ENCODE data around the gene C1orf198. TPM values are rescaled to one million over a fixed set of nuclear protein-coding genes. Genes with fewer than 3 reads are reported as not detected.
A peak's percentile ranks its signal among the peaks of the same experiment; 100 is the strongest.

C1orf198 gene
- total and polyA plus RNA-seq, 5 experiments from 2014 or later, result 5.5 to 8.9 (median 7.0) TPM

GRCh38 chr1:230823426-230823825 is 44.9 kb downstream of the C1orf198 start:
- DNase-seq, result no peak
- Mint-ChIP-seq H3K9me3 (no peaks in the 10 kb centered on the region), H3K4me1 (peaks cover 0 to 2% (median 0%) of the 10 kb centered on the region in 4 donors), H3K36me3 (no peaks in the 10 kb centered on the region), H3K27ac (no peak overlapping the region), H3K4me3 (no peak overlapping the region), H3K27me3 (peaks cover 4 to 34% (median 18%) of the 10 kb centered on the region in 5 donors)
- no peak for ATAC-seq
- POLR2A ChIA-PET, result no interaction called here

GRCh38 chr1:230822092-230822581 is 46.2 kb downstream of the C1orf198 start:
- ATAC-seq (no peak), DNase-seq (no peak)
- POLR2A ChIA-PET, result no interaction called here
- H3K4me1 Mint-ChIP-seq, result peaks cover 0 to 2% (median 0%) of the 10 kb centered on the region in 4 donors
- H3K9me3 Mint-ChIP-seq, result no peaks in the 10 kb centered on the region
- no peaks in the 10 kb centered on the region for H3K36me3 Mint-ChIP-seq
- H3K27ac Mint-ChIP-seq, result no peak overlapping the region
- H3K27me3 Mint-ChIP-seq, result peaks cover 5 to 47% (median 25%) of the 10 kb centered on the region in 5 donors
- H3K4me3 Mint-ChIP-seq, result no peak overlapping the region

- H3K36me3 Mint-ChIP-seq, result no peaks in the 10 kb centered on the region
Measured at GRCh38 chr1:230821346-230821745, 47.0 kb downstream of the C1orf198 start.

DNA sequence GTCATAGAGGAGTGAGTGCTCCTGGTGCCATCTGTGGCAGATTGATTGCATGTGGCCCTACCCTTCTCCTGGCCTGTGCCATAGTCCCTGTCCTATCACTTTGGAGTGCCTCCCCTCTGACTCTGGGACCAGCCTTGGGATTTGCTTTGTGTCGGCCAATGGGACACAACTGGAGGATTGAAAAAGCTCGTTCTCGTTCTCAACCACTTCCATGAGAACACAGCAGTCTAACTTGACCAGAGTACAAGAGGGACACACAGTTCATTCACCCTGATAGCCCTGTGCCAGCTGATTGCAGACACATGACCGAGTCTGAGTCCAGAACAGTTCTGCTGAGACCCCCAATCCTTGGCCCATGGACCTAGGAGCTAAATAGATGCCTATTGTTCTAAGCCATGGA is 47.8 kb downstream of the C1orf198 start:
- Mint-ChIP-seq H3K27me3 (peaks cover 5 to 47% (median 26%) of the 10 kb centered on the region in 5 donors), H3K36me3 (peaks cover 0 to 1% (median 0%) of the 10 kb centered on the region in 3 donors), H3K4me1 (peaks cover 0 to 2% (median 0%) of the 10 kb centered on the region in 4 donors), H3K4me3 (no peak overlapping the region), H3K27ac (no peak overlapping the region), H3K9me3 (peaks cover 0 to 1% (median 0%) of the 10 kb centered on the region in 9 donors)
- ATAC-seq (no peak), DNase-seq (no peak)
- POLR2A ChIA-PET, result no interaction called here

More at GRCh38 chr1:230821346-230821745, 47.0 kb downstream of the C1orf198 start:
- Mint-ChIP-seq H3K27me3 (peaks cover 5 to 50% (median 25%) of the 10 kb centered on the region in 5 donors), H3K4me3 (no peak overlapping the region), H3K4me1 (peaks cover 0 to 2% (median 0%) of the 10 kb centered on the region in 4 donors), H3K9me3 (no peaks in the 10 kb centered on the region), H3K27ac (peak overlapping the region in 1 of 10 donors; percentile 45)
- POLR2A ChIA-PET, result no interaction called here
- no peak for ATAC-seq
- DNase-seq, result no peak

GRCh38 chr1:230819976-230820375 is 48.3 kb downstream of the C1orf198 start:
- no peak for ATAC-seq
- POLR2A ChIA-PET, result no interaction called here
- Mint-ChIP-seq H3K36me3 (peaks cover 0 to 7% (median 0%) of the 10 kb centered on the region in 3 donors), H3K4me3 (no peak overlapping the region), H3K4me1 (peaks cover 0 to 2% (median 0%) of the 10 kb centered on the region in 4 donors), H3K9me3 (peaks cover 0 to 7% (median 0%) of the 10 kb centered on the region in 9 donors), H3K27me3 (peaks cover 4 to 50% (median 30%) of the 10 kb centered on the region in 5 donors), H3K27ac (no peak overlapping the region)
- no peak for DNase-seq

- DNase-seq (no peak), ATAC-seq (no peak)
- Mint-ChIP-seq H3K4me1 (no peaks in the 10 kb centered on the region), H3K27ac (no peak overlapping the region), H3K9me3 (peaks cover 0 to 14% (median 3%) of the 10 kb centered on the region in 9 donors), H3K27me3 (peaks cover 4 to 53% (median 30%) of the 10 kb centered on the region in 5 donors), H3K4me3 (no peak overlapping the region), H3K36me3 (peaks cover 0 to 15% (median 0%) of the 10 kb centered on the region in 3 donors)
- POLR2A ChIA-PET, result no interaction called here
Measured at GRCh38 chr1:230818901-230819300, 49.4 kb downstream of the C1orf198 start.

DNA sequence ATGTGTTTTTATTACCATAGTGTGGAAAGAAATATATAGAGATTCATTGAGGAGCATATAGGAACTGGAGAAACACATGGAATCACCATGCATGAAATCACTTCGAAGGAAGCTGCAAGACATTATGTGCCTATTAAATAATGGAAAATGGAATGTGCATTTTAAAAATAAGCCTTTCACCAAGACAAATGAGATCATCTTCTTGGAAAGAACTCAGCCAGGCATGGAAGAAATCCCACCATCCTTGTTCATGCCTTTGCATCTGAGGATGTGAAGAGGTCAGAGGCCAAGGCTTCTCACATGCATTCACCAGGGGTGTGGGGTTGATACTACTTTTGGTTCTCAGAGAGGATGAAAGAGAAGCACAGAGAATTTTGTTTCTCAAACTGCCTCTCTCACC is 50.0 kb downstream of the C1orf198 start:
- H3K27ac Mint-ChIP-seq, result no peak overlapping the region
- no peaks in the 10 kb centered on the region for H3K4me1 Mint-ChIP-seq
- H3K36me3 Mint-ChIP-seq, result peaks cover 0 to 21% (median 0%) of the 10 kb centered on the region in 3 donors
- H3K27me3 Mint-ChIP-seq, result peaks cover 4 to 53% (median 30%) of the 10 kb centered on the region in 5 donors
- no peak for DNase-seq
- ATAC-seq, result no peak
- POLR2A ChIA-PET, result no interaction called here
- no peak overlapping the region for H3K4me3 Mint-ChIP-seq
- H3K9me3 Mint-ChIP-seq, result peaks cover under 1 to 15% (median 8%) of the 10 kb centered on the region in 9 donors

- ATAC-seq, result no peak
- peaks cover 10 to 35% (median 22%) of the 10 kb centered on the region in 9 donors for H3K9me3 Mint-ChIP-seq
- H3K27ac Mint-ChIP-seq, result no peak overlapping the region
- no peak for DNase-seq
- no peaks in the 10 kb centered on the region for H3K4me1 Mint-ChIP-seq
- peaks cover 0 to 33% (median 5%) of the 10 kb centered on the region in 3 donors for H3K36me3 Mint-ChIP-seq
- peaks cover 2 to 43% (median 23%) of the 10 kb centered on the region in 5 donors for H3K27me3 Mint-ChIP-seq
- POLR2A ChIA-PET, result no interaction called here
- H3K4me3 Mint-ChIP-seq, result no peak overlapping the region
Measured at GRCh38 chr1:230816018-230816417, 52.3 kb downstream of the C1orf198 start.

DNA sequence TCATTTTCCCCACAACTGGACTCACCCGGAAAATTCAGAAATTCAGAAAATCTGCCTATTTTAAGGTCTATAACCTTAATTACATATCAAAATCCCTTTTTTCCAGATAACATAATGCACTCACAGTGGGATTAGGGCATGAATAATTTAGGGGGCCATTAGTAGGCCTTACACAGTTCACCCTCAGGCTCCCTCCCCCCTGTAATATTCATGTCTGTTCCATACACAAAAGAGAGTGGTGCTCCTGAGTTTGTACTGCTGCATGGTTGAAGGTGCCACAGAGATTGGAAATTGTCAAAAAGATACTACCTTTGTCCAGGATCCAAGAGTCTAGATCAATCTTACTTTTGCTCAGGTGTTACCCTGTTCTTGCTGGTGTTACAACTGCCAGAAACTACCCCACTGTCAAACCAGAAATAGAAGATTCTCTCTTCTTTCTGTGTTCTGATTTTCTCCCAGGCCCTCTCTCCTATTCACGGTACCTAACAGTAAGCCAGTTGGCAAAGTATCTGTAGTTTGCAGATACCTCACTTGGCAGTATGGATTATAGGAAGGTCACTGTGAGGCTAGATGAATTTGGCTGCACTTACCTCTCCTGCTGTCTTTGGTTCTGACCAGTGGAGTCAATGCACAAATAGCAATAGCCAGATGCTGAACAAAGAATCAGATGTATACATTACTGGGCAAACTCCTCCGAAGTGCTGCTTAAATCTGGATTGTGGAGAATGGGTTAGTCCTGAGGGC is 53.2 kb downstream of the C1orf198 start:
- H3K4me3 Mint-ChIP-seq, result no peak overlapping the region
- peaks cover 2 to 36% (median 19%) of the 10 kb centered on the region in 5 donors for H3K27me3 Mint-ChIP-seq
- peaks cover 10 to 35% (median 22%) of the 10 kb centered on the region in 9 donors for H3K9me3 Mint-ChIP-seq
- DNase-seq (no peak), ATAC-seq (no peak)
- H3K4me1 Mint-ChIP-seq, result no peaks in the 10 kb centered on the region
- peaks cover 0 to 33% (median 5%) of the 10 kb centered on the region in 3 donors for H3K36me3 Mint-ChIP-seq
- H3K27ac Mint-ChIP-seq, result no peak overlapping the region
- POLR2A ChIA-PET, result no interaction called here

DNA sequence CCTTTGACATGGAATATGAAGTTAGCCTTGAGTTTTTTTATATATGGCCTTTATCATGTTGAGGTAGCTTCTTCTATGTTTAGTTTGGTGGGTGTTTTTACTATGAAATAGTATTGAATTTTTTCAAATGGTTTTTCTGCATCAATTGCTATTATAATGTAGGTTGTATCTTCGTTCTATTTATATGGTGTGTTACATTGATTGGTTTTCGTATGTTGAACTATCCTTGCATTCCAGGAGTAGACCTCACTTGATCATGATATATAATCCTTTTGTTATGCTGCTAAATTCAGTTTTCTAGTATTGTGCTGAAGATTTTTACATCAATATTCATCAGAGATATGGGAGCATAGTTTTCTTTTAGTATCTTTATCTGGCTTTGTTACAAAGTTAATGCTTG is 55.8 kb downstream of the C1orf198 start:
- POLR2A ChIA-PET, result no interaction called here
- no peak overlapping the region for H3K4me3 Mint-ChIP-seq
- H3K27ac Mint-ChIP-seq, result no peak overlapping the region
- DNase-seq (no peak), ATAC-seq (no peak)
- H3K36me3 Mint-ChIP-seq, result peaks cover 0 to 33% (median 5%) of the 10 kb centered on the region in 3 donors
- peaks cover 10 to 35% (median 22%) of the 10 kb centered on the region in 9 donors for H3K9me3 Mint-ChIP-seq
- H3K27me3 Mint-ChIP-seq, result peaks cover 0 to 20% (median 9%) of the 10 kb centered on the region in 5 donors
- no peaks in the 10 kb centered on the region for H3K4me1 Mint-ChIP-seq

DNA sequence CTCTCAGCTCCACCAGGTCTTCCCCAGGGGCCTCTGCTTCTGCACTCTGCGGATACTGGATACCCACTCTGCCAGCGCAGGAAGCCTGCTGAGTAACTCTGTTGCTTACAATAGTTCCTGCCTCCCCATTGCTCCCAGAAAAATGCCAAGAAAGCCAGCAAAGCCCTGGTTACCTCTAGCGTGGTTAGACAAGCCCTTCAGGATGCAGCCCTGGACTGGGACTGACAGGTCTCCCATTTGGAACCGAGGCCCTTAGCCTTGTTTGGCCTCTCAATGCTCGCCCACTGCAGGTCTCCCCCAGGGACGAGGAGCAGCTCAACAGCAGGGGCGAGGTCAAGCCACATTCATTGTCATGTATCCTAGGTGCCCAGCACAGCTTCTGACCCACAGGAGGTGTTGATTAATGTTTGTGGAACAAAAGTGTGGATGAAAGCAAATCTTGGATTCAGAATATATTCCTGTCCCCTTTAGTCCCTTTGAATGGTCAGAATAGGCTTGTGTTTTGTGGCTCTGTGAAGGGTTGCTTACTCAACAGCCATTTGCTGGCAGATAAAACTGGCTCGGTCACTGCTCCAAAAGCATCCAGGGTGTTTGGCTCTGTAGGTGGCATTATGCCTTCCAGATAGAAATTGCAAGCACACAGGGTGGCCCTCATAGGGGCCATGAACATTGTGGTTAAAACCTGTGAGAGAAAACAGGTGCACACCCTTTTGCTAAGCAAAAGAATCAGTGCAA is 58.9 kb downstream of the C1orf198 start:
- Mint-ChIP-seq H3K36me3 (peaks cover 0 to 27% (median 5%) of the 10 kb centered on the region in 3 donors), H3K9me3 (peaks cover 13 to 41% (median 23%) of the 10 kb centered on the region in 9 donors), H3K27me3 (peaks cover 0 to 8% (median 0%) of the 10 kb centered on the region in 5 donors), H3K4me3 (no peak overlapping the region), H3K27ac (no peak overlapping the region), H3K4me1 (no peaks in the 10 kb centered on the region)
- no peak for ATAC-seq
- no peak for DNase-seq
- POLR2A ChIA-PET, result no interaction called here

DNA sequence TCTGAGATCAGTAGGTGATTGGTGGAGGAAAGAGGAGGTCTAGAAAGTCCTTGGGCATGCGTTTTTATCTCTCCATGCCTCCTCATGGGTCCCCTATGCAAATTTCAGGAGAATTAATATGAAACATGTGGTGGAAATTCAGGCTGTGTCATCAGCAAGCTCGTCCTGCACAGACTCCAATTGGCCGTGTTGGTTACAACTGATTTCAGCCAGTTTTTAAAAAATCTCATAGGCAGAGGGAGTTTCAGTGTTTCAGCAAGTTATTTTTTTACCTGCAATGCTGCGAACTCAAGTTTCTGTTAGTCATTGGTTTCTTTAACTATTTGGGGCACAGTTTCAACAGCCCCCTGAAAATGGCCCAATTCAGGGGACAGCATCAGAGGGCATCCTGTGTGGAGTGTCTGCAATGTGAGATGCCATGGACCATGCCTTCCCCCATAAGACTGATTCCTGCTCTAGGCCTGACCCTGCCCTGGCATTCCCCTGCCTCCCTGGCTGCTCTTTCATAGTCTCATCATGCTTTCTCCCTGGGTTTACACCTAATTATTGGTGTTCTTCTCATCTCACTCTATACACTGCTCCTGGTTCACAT is 59.9 kb downstream of the C1orf198 start:
- Mint-ChIP-seq H3K27ac (no peak overlapping the region), H3K27me3 (peaks cover 0 to 6% (median 1%) of the 10 kb centered on the region in 5 donors), H3K36me3 (peaks cover 0 to 19% (median 5%) of the 10 kb centered on the region in 3 donors), H3K4me3 (no peak overlapping the region), H3K9me3 (peaks cover 12 to 33% (median 16%) of the 10 kb centered on the region in 9 donors), H3K4me1 (no peaks in the 10 kb centered on the region)
- ATAC-seq (no peak), DNase-seq (no peak)
- POLR2A ChIA-PET, result no interaction called here
